WTC11 (cell line): ENCODE data around the gene TNNT1. TPM values are rescaled to one million over a fixed set of nuclear protein-coding genes. Genes with fewer than 3 reads are reported as not detected.

Experiments
- ATAC-seq: fragments of 200-7000 bp; cut with Tn5 transposase; 2 replicates; pipeline ENCODE4 v1.10.0; 2021; ENCODE audit warnings: mild to moderate bottlenecking, moderate library complexity
- CTCF ChIA-PET: fragments of 300-600 bp; sonication (Branson Sonifier 250); formaldehyde crosslinking; loops from one replicate; lab custom pipeline; 2021; ENCODE audit warnings: antibody characterized with exemption; lab: Charles Lee
- POLR2A ChIA-PET: fragments of 350-600 bp; sonication (Branson Sonifier 250); formaldehyde crosslinking; loops from one replicate; lab custom pipeline; 2021; ENCODE audit warnings: antibody characterized with exemption; lab: Charles Lee
- DNase-seq: peaks from one replicate; pipeline ENCODE4 v3.0.0; 2021; ENCODE audit warnings: low spot score
- H3K27ac Mint-ChIP-seq: 2 replicates; pipeline ENCODE4 v1.8.0; 2021; ENCODE audit warnings: mixed read lengths
- H3K27me3 Mint-ChIP-seq: 2 replicates; pipeline ENCODE4 v1.8.0; 2021; ENCODE audit warnings: low read depth, mild to moderate bottlenecking, moderate library complexity, mixed read lengths
- H3K36me3 Mint-ChIP-seq: 2 replicates; pipeline ENCODE4 v1.8.0; 2021; ENCODE audit warnings: mixed read lengths
- H3K4me1 Mint-ChIP-seq: 2 replicates; pipeline ENCODE4 v1.8.0; 2022; ENCODE audit warnings: mixed read lengths
- H3K4me3 Mint-ChIP-seq: 2 replicates; pipeline ENCODE4 v1.8.0; 2021; ENCODE audit warnings: mild to moderate bottlenecking, moderate library complexity, mixed read lengths
- H3K9me3 Mint-ChIP-seq: 2 replicates; pipeline ENCODE4 v1.8.0; 2021; ENCODE audit warnings: mixed read lengths
- ATF1 ChIP-seq: sonication (generic); formaldehyde crosslinking; IDR thresholded peaks from 2 replicates; pipeline ENCODE4 v1.8.1; 2023; ENCODE audit warnings: mild to moderate bottlenecking, moderate library complexity, missing genetic modification reagents
- ATF2 ChIP-seq: sonication (generic); formaldehyde crosslinking; IDR thresholded peaks from 2 replicates; pipeline ENCODE4 v1.8.1; 2022; ENCODE audit warnings: low read depth, missing genetic modification reagents, borderline replicate concordance
- CREB1 ChIP-seq: sonication (generic); formaldehyde crosslinking; IDR thresholded peaks from 2 replicates; pipeline ENCODE4 v1.8.0; 2023; ENCODE audit warnings: mild to moderate bottlenecking, missing genetic modification reagents
- CREM ChIP-seq: sonication (generic); formaldehyde crosslinking; IDR thresholded peaks from 2 replicates; pipeline ENCODE4 v1.8.1; 2022; ENCODE audit warnings: mild to moderate bottlenecking, missing genetic modification reagents, moderate library complexity
- GTF2I ChIP-seq: fragments of 250-450 bp; sonication (Bioruptor Pico); conservative IDR thresholded peaks from 2 replicates; pipeline ENCODE4 v1.4.0; 2021; ENCODE audit warnings: mild to moderate bottlenecking
- NFATC4 ChIP-seq: fragments of 250-450 bp; sonication (Bioruptor Pico); IDR thresholded peaks from 2 replicates; pipeline ENCODE4 v1.9.0; 2021; ENCODE audit warnings: mild to moderate bottlenecking
- PRRX2 ChIP-seq: fragments of 250-450 bp; sonication (Bioruptor Pico); IDR thresholded peaks from 2 replicates; pipeline ENCODE4 v1.8.0; 2021; ENCODE audit warnings: mild to moderate bottlenecking
- TP53 ChIP-seq: sonication (generic); formaldehyde crosslinking; IDR thresholded peaks from 2 replicates; pipeline ENCODE4 v1.8.1; 2023; ENCODE audit warnings: mild to moderate bottlenecking, missing genetic modification reagents
- ZNF121 ChIP-seq: sonication (generic); formaldehyde crosslinking; IDR thresholded peaks from 2 replicates; pipeline ENCODE4 v1.8.0; 2023; ENCODE audit warnings: missing genetic modification reagents
- ZSCAN18 ChIP-seq: fragments of 250-450 bp; sonication (Bioruptor Pico); IDR thresholded peaks from 2 replicates; pipeline ENCODE4 v2.1.2; 2022; ENCODE audit warnings: mild to moderate bottlenecking, moderate library complexity
- total RNA-seq: library from RNA; stranded (reverse); gene quantifications from 3 replicates; pipeline ENCODE4 v1.2.3, GENCODE V29; 2021
- TF ChIP-seq, protein P1 (sequence below): sonication (generic); formaldehyde crosslinking; IDR thresholded peaks from 2 replicates; pipeline ENCODE4 v1.8.0; 2022; ENCODE audit warnings: mild to moderate bottlenecking, missing genetic modification reagents
- TF ChIP-seq, protein P2 (sequence below): sonication (generic); formaldehyde crosslinking; IDR thresholded peaks from 2 replicates; pipeline ENCODE4 v1.8.1; 2022; ENCODE audit warnings: missing genetic modification reagents, borderline replicate concordance
- TF ChIP-seq, protein P3 (sequence below): sonication (generic); formaldehyde crosslinking; IDR thresholded peaks from 2 replicates; pipeline ENCODE4 v1.8.1; 2023; ENCODE audit warnings: mild to moderate bottlenecking, missing genetic modification reagents, borderline replicate concordance

The TNNT1 gene
- total RNA-seq, 1 experiment from 2014 or later: 50.6 TPM

DNA sequence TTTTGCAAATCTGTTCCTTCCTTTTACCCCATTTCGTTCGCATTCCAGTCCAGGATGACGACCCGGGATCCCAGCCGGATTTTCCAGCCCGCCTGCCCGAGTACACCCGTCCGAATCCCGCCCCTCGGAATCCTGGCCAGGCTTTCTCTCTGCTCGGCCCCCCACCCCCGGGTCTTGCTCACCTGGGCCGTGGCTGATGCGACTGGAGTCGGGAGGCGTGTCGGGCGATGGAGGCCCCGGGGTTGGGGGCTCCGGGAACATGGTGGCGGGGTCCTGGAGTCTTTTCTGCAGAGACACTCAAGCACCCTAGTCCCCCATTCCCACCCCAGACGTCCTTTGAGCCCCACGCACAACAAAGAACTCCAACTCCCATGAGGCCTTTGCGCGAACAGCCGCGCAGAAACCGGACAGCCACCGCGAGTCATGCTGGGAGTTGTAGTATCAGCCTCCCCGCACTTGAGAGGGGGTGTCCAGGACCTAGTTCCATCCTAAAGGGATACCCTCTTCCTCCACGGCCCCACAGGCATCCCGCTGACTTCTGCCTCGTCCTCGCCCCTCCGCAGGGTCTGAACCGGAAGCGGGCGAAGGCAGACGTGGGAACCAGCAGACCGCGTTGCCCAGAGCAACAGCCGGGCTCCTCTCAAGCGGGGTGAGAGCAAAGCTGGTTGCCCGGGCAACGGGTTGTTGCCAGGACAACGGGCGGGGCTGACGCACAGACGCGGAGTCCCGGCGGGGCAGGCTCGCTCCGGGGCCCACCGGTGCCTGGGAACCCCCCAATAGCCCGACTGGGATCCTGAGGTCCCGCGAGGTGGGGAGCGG, 30.0 kb upstream of the TNNT1 start (continued):
- TF ChIP-seq ATF1 (CRISPR knock-in tag): no peak

- Mint-ChIP-seq H3K27me3 (peaks cover 94% of the 10 kb centered on the region), H3K27ac (no peak overlapping the region), H3K4me3 (no peak overlapping the region), H3K36me3 (no peaks in the 10 kb centered on the region), H3K9me3 (no peaks in the 10 kb centered on the region), H3K4me1 (peaks cover 28% of the 10 kb centered on the region)
- no peak for DNase-seq
- TF ChIP-seq ZNF121 (CRISPR knock-in tag) (no peak), GTF2I (CRISPR knock-in tag) (no peak), CREB1 (CRISPR knock-in tag) (no peak), ZSCAN18 (no peak), PRRX2 (no peak), ATF2 (no peak)
- TF ChIP-seq, protein P1, sequence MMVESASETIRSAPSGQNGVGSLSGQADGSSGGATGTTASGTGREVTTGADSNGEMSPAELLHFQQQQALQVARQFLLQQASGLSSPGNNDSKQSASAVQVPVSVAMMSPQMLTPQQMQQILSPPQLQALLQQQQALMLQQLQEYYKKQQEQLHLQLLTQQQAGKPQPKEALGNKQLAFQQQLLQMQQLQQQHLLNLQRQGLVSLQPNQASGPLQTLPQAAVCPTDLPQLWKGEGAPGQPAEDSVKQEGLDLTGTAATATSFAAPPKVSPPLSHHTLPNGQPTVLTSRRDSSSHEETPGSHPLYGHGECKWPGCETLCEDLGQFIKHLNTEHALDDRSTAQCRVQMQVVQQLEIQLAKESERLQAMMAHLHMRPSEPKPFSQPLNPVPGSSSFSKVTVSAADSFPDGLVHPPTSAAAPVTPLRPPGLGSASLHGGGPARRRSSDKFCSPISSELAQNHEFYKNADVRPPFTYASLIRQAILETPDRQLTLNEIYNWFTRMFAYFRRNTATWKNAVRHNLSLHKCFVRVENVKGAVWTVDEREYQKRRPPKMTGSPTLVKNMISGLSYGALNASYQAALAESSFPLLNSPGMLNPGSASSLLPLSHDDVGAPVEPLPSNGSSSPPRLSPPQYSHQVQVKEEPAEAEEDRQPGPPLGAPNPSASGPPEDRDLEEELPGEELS: no peak
- TF ChIP-seq, protein P2, sequence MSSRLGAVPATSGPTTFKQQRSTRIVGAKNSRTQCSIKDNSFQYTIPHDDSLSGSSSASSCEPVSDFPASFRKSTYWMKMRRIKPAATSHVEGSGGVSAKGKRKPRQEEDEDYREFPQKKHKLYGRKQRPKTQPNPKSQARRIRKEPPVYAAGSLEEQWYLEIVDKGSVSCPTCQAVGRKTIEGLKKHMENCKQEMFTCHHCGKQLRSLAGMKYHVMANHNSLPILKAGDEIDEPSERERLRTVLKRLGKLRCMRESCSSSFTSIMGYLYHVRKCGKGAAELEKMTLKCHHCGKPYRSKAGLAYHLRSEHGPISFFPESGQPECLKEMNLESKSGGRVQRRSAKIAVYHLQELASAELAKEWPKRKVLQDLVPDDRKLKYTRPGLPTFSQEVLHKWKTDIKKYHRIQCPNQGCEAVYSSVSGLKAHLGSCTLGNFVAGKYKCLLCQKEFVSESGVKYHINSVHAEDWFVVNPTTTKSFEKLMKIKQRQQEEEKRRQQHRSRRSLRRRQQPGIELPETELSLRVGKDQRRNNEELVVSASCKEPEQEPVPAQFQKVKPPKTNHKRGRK: no peak
- CTCF ChIA-PET: interaction anchor here (0.5 to 3.6 kb wide), 7 partner anchors 10 to 242 kb away, joined by 3 to 23 read pairs (median 7); partner anchors contain the start of gene DNAAF3
- no peak for ATAC-seq
- POLR2A ChIA-PET: interaction anchor here (0.8 kb wide), 1 partner anchor 20 kb away, joined by 3 read pairs; no protein-coding TSS in a partner anchor
Observed at GRCh38 chr19:55176076-55176475, 27.1 kb upstream of the TNNT1 start.

DNA sequence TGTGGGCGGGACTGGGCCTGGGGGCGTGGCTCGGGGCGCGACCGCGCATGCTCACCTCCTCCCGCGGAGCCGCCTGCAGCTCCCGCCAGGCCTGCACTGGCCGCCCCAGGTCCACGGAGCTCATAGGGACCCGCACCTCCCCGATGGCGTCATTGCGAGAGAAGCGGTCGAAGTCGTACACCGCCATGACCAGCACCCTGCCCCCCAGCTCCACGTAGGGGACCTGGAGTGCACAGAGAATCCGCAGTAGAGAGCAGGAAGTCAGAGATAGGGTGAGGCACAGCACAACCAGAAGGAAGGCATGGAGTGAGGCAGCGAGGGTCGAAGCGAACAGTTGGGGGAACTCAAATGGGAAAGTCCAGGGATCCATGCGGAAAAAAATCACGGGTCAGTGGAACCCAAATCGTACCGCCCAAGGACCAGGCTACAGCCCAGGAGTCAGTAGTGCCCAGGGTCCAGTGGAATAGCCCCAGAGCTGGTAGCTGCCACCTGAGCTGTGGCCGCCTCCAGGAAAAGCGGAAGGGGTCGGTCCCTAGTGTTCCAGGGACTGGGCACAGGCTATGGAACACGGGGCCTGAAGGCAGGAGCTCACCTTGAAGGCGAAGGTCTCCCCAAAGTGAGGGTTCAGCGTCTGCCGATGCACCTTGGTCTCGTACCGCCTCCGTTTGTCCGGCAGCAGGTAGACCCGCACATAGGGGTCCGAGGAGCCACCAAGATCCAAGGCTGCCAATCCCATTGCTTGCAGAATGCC, 26.3 kb upstream of the TNNT1 start:
- peaks cover 28% of the 10 kb centered on the region for H3K4me1 Mint-ChIP-seq
- no peak for TF ChIP-seq TP53 (CRISPR knock-in tag)
- TF ChIP-seq, protein P3, sequence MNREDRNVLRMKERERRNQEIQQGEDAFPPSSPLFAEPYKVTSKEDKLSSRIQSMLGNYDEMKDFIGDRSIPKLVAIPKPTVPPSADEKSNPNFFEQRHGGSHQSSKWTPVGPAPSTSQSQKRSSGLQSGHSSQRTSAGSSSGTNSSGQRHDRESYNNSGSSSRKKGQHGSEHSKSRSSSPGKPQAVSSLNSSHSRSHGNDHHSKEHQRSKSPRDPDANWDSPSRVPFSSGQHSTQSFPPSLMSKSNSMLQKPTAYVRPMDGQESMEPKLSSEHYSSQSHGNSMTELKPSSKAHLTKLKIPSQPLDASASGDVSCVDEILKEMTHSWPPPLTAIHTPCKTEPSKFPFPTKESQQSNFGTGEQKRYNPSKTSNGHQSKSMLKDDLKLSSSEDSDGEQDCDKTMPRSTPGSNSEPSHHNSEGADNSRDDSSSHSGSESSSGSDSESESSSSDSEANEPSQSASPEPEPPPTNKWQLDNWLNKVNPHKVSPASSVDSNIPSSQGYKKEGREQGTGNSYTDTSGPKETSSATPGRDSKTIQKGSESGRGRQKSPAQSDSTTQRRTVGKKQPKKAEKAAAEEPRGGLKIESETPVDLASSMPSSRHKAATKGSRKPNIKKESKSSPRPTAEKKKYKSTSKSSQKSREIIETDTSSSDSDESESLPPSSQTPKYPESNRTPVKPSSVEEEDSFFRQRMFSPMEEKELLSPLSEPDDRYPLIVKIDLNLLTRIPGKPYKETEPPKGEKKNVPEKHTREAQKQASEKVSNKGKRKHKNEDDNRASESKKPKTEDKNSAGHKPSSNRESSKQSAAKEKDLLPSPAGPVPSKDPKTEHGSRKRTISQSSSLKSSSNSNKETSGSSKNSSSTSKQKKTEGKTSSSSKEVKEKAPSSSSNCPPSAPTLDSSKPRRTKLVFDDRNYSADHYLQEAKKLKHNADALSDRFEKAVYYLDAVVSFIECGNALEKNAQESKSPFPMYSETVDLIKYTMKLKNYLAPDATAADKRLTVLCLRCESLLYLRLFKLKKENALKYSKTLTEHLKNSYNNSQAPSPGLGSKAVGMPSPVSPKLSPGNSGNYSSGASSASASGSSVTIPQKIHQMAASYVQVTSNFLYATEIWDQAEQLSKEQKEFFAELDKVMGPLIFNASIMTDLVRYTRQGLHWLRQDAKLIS (CRISPR knock-in tag): no peak
- TF ChIP-seq CREM (CRISPR knock-in tag): no peak
- TF ChIP-seq NFATC4: no peak
- TF ChIP-seq CREB1 (CRISPR knock-in tag): no peak
- no peaks in the 10 kb centered on the region for H3K9me3 Mint-ChIP-seq
- peaks cover 94% of the 10 kb centered on the region for H3K27me3 Mint-ChIP-seq
- H3K27ac Mint-ChIP-seq: no peak overlapping the region
- ChIA-PET CTCF (interaction anchor here (0.8 to 3.6 kb wide), 8 partner anchors 9 to 243 kb away, joined by 4 to 23 read pairs (median 10); partner anchors contain the start of gene DNAAF3), POLR2A (interaction anchor here (0.8 kb wide), 1 partner anchor 19 kb away, joined by 3 read pairs; no protein-coding TSS in a partner anchor)
- H3K36me3 Mint-ChIP-seq: no peaks in the 10 kb centered on the region
- peak overlapping the region; percentile 24; the same call in 1 of the 2 replicates for H3K4me3 Mint-ChIP-seq
- no peak for ATAC-seq
- peak; percentile 63 for DNase-seq
